ENCODE results near the gene ANKIB1.

ANKIB1 gene

GRCh38 chr7:92297736-92298135, 52.0 kb downstream of the ANKIB1 start:
- Histone ChIP-seq H3K36me3 (ENCODE audit: control insufficient read depth, insufficient read depth, low read length) (no peaks in the 10 kb centered on the region), H3K9ac (ENCODE audit: low read depth, low read length) (no peak overlapping the region), H3K9me3 (ENCODE audit: control insufficient read depth, insufficient read depth, low read length) (no peaks in the 10 kb centered on the region), H3K4me1 (ENCODE audit: control insufficient read depth, insufficient read depth, low read length) (peaks cover 6% of the 10 kb centered on the region), H3K4me3 (ENCODE audit: low read depth, low read length) (no peak overlapping the region), H3K27me3 (ENCODE audit: control insufficient read depth, insufficient read depth, low read length) (no peaks in the 10 kb centered on the region)

GRCh38 chr7:92303761-92304160, 58.0 kb downstream of the ANKIB1 start:
- no peak overlapping the region for H3K9ac ChIP-seq (ENCODE audit: low read depth, low read length)
- no peaks in the 10 kb centered on the region for H3K36me3 ChIP-seq (ENCODE audit: control insufficient read depth, insufficient read depth, low read length)
- H3K4me1 ChIP-seq (ENCODE audit: control insufficient read depth, insufficient read depth, low read length), result no peaks in the 10 kb centered on the region
- H3K27me3 ChIP-seq (ENCODE audit: control insufficient read depth, insufficient read depth, low read length), result no peaks in the 10 kb centered on the region
- H3K9me3 ChIP-seq (ENCODE audit: control insufficient read depth, insufficient read depth, low read length), result no peaks in the 10 kb centered on the region
- no peak overlapping the region for H3K4me3 ChIP-seq (ENCODE audit: low read depth, low read length)

GRCh38 chr7:92304406-92304893, 58.7 kb downstream of the ANKIB1 start:
- Histone ChIP-seq H3K4me3 (ENCODE audit: low read depth, low read length) (no peak overlapping the region), H3K4me1 (ENCODE audit: control insufficient read depth, insufficient read depth, low read length) (no peaks in the 10 kb centered on the region), H3K9me3 (ENCODE audit: control insufficient read depth, insufficient read depth, low read length) (no peaks in the 10 kb centered on the region), H3K36me3 (ENCODE audit: control insufficient read depth, insufficient read depth, low read length) (no peaks in the 10 kb centered on the region), H3K27me3 (ENCODE audit: control insufficient read depth, insufficient read depth, low read length) (no peaks in the 10 kb centered on the region), H3K9ac (ENCODE audit: low read depth, low read length) (no peak overlapping the region)

DNA sequence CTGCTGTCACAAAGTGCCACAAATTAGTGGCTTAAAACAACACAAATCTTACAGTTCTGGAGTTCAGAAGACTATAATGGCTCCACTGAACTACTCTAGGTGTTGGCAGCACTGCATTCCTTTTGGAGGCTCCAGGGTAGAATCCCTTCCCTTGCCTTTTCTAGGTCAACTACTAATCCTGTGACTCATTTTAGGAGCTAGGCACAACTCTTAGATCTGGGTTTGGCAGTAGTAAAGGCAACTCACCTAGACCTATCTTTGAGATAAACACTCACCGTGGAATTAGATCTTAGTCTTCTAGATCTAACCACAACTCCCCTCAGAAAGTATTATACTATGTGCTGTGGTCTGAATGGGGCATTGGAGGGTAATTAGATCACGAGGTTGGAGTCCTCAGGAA, 60.4 kb downstream of the ANKIB1 start:
- no peaks in the 10 kb centered on the region for H3K36me3 ChIP-seq (ENCODE audit: control insufficient read depth, insufficient read depth, low read length)
- no peak overlapping the region for H3K4me3 ChIP-seq (ENCODE audit: low read depth, low read length)
- no peaks in the 10 kb centered on the region for H3K27me3 ChIP-seq (ENCODE audit: control insufficient read depth, insufficient read depth, low read length)
- H3K9ac ChIP-seq (ENCODE audit: low read depth, low read length), result no peak overlapping the region
- H3K9me3 ChIP-seq (ENCODE audit: control insufficient read depth, insufficient read depth, low read length), result no peaks in the 10 kb centered on the region
- no peaks in the 10 kb centered on the region for H3K4me1 ChIP-seq (ENCODE audit: control insufficient read depth, insufficient read depth, low read length)

DNA sequence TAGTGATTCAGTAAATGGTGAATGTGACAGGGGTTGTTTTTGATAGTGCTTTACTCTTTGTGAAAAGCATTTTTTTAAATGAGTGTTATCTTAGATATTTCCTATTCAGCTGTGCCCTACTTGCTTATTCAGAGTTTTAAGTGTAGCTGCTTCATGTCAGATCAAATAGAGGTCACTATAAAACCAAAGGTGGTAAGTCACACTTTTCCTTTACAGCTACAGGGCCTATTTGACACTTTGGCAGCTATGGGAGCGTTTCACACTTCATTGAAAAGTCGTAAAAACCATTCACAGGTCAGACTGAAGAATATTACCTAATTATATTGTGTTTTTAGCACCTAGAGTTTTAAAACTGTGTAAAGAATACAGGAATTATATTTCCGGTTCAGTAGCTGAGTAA, 67.3 kb downstream of the ANKIB1 start:
- no peak overlapping the region for H3K4me3 ChIP-seq (ENCODE audit: low read depth, low read length)
- no peaks in the 10 kb centered on the region for H3K36me3 ChIP-seq (ENCODE audit: control insufficient read depth, insufficient read depth, low read length)
- H3K27me3 ChIP-seq (ENCODE audit: control insufficient read depth, insufficient read depth, low read length), result no peaks in the 10 kb centered on the region
- no peak overlapping the region for H3K9ac ChIP-seq (ENCODE audit: low read depth, low read length)
- no peaks in the 10 kb centered on the region for H3K4me1 ChIP-seq (ENCODE audit: control insufficient read depth, insufficient read depth, low read length)
- no peaks in the 10 kb centered on the region for H3K9me3 ChIP-seq (ENCODE audit: control insufficient read depth, insufficient read depth, low read length)

- Histone ChIP-seq H3K4me3 (ENCODE audit: low read depth, low read length) (no peak overlapping the region), H3K27me3 (ENCODE audit: control insufficient read depth, insufficient read depth, low read length) (no peaks in the 10 kb centered on the region), H3K9ac (ENCODE audit: low read depth, low read length) (no peak overlapping the region), H3K36me3 (ENCODE audit: control insufficient read depth, insufficient read depth, low read length) (no peaks in the 10 kb centered on the region), H3K4me1 (ENCODE audit: control insufficient read depth, insufficient read depth, low read length) (no peaks in the 10 kb centered on the region), H3K9me3 (ENCODE audit: control insufficient read depth, insufficient read depth, low read length) (no peaks in the 10 kb centered on the region)
Observed at GRCh38 chr7:92319243-92319642, 73.5 kb downstream of the ANKIB1 start.

GRCh38 chr7:92325173-92325572, 79.4 kb downstream of the ANKIB1 start:
- Histone ChIP-seq H3K4me3 (ENCODE audit: low read depth, low read length) (no peak overlapping the region), H3K27me3 (ENCODE audit: control insufficient read depth, insufficient read depth, low read length) (no peaks in the 10 kb centered on the region), H3K9ac (ENCODE audit: low read depth, low read length) (no peak overlapping the region), H3K36me3 (ENCODE audit: control insufficient read depth, insufficient read depth, low read length) (no peaks in the 10 kb centered on the region), H3K4me1 (ENCODE audit: control insufficient read depth, insufficient read depth, low read length) (no peaks in the 10 kb centered on the region), H3K9me3 (ENCODE audit: control insufficient read depth, insufficient read depth, low read length) (no peaks in the 10 kb centered on the region)

DNA sequence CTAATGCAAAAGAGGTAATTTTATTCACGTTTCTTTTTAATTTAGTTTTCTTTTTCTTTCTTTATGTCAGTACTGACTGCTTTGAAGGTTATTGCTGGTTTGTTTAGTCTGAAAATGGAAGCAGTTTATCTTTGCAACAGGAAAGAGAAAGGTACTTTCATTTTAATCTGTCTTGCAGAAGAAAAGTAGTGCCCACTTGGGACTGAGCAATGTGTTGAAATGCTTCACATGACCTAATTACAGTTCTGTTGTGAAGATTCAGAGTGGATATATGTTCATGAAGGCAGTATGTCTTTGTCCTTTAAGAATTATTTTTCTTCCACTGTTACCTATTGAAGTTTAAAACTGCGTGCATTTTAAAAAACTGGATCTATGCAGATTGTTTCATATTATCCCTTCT, 80.1 kb downstream of the ANKIB1 start:
- H3K9me3 ChIP-seq (ENCODE audit: control insufficient read depth, insufficient read depth, low read length), result no peaks in the 10 kb centered on the region
- no peaks in the 10 kb centered on the region for H3K27me3 ChIP-seq (ENCODE audit: control insufficient read depth, insufficient read depth, low read length)
- H3K4me1 ChIP-seq (ENCODE audit: control insufficient read depth, insufficient read depth, low read length), result no peaks in the 10 kb centered on the region
- H3K36me3 ChIP-seq (ENCODE audit: control insufficient read depth, insufficient read depth, low read length), result no peaks in the 10 kb centered on the region
- H3K9ac ChIP-seq (ENCODE audit: low read depth, low read length), result no peak overlapping the region
- H3K4me3 ChIP-seq (ENCODE audit: low read depth, low read length), result no peak overlapping the region

- H3K4me1 ChIP-seq (ENCODE audit: control insufficient read depth, insufficient read depth, low read length), result no peaks in the 10 kb centered on the region
Observed at GRCh38 chr7:92330835-92331438, 85.2 kb downstream of the ANKIB1 start.

DNA sequence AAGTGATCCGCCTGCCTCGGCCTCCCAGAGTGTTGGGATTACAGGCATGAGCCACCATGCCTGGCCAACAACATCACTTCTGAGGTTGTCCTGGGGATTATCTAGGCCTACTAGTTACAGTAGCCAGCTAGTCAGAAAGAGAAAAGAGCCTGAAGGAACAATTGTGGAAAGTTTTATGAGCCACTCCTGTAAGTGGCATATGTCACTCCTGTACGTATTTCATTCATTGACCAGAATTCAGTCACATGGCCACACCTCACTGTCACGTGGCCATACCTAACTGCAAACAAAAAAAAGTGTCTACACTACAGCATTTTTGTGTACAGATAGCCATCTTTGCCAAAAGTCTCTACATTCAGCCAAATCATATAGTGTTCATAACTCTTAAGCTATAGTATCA, 85.7 kb downstream of the ANKIB1 start:
- H3K27me3 ChIP-seq (ENCODE audit: control insufficient read depth, insufficient read depth, low read length), result no peaks in the 10 kb centered on the region
- H3K9me3 ChIP-seq (ENCODE audit: control insufficient read depth, insufficient read depth, low read length), result no peaks in the 10 kb centered on the region
- no peak overlapping the region for H3K9ac ChIP-seq (ENCODE audit: low read depth, low read length)
- H3K4me1 ChIP-seq (ENCODE audit: control insufficient read depth, insufficient read depth, low read length), result no peaks in the 10 kb centered on the region
- H3K4me3 ChIP-seq (ENCODE audit: low read depth, low read length), result no peak overlapping the region
- no peaks in the 10 kb centered on the region for H3K36me3 ChIP-seq (ENCODE audit: control insufficient read depth, insufficient read depth, low read length)

More at GRCh38 chr7:92330835-92331438, 85.2 kb downstream of the ANKIB1 start:
- Histone ChIP-seq H3K9ac (ENCODE audit: low read depth, low read length) (no peak overlapping the region), H3K9me3 (ENCODE audit: control insufficient read depth, insufficient read depth, low read length) (no peaks in the 10 kb centered on the region), H3K36me3 (ENCODE audit: control insufficient read depth, insufficient read depth, low read length) (no peaks in the 10 kb centered on the region), H3K27me3 (ENCODE audit: control insufficient read depth, insufficient read depth, low read length) (no peaks in the 10 kb centered on the region), H3K4me3 (ENCODE audit: low read depth, low read length) (no peak overlapping the region)

GRCh38 chr7:92332782-92333181, 87.0 kb downstream of the ANKIB1 start:
- H3K9ac ChIP-seq (ENCODE audit: low read depth, low read length), result no peak overlapping the region
- no peaks in the 10 kb centered on the region for H3K4me1 ChIP-seq (ENCODE audit: control insufficient read depth, insufficient read depth, low read length)
- no peaks in the 10 kb centered on the region for H3K9me3 ChIP-seq (ENCODE audit: control insufficient read depth, insufficient read depth, low read length)
- no peaks in the 10 kb centered on the region for H3K36me3 ChIP-seq (ENCODE audit: control insufficient read depth, insufficient read depth, low read length)
- H3K4me3 ChIP-seq (ENCODE audit: low read depth, low read length), result no peak overlapping the region
- H3K27me3 ChIP-seq (ENCODE audit: control insufficient read depth, insufficient read depth, low read length), result no peaks in the 10 kb centered on the region

GRCh38 chr7:92333866-92334265, 88.1 kb downstream of the ANKIB1 start:
- Histone ChIP-seq H3K27me3 (ENCODE audit: control insufficient read depth, insufficient read depth, low read length) (no peaks in the 10 kb centered on the region), H3K9me3 (ENCODE audit: control insufficient read depth, insufficient read depth, low read length) (no peaks in the 10 kb centered on the region), H3K36me3 (ENCODE audit: control insufficient read depth, insufficient read depth, low read length) (no peaks in the 10 kb centered on the region), H3K4me1 (ENCODE audit: control insufficient read depth, insufficient read depth, low read length) (no peaks in the 10 kb centered on the region), H3K9ac (ENCODE audit: low read depth, low read length) (no peak overlapping the region), H3K4me3 (ENCODE audit: low read depth, low read length) (no peak overlapping the region)

Measured in iPS-15b (cell line).